Kidney epithelial cell (primary cell): Measurements from ENCODE around the gene ATP12A. TPM values are rescaled to one million over a fixed set of nuclear protein-coding genes. Genes with fewer than 3 reads are reported as not detected.

Experiments
- DNase-seq: peaks from one replicate; pipeline ENCODE4 v3.0.0-alpha.2; 2010; ENCODE audit warnings: low read depth
- H3K27me3 ChIP-seq: 2 replicates; pipeline ENCODE4 v1.6.0; 2011; ENCODE audit warnings: low read length; ENCODE audit not compliant: control insufficient read depth, insufficient read depth
- H3K36me3 ChIP-seq: 2 replicates; pipeline ENCODE4 v1.5.1; 2011; ENCODE audit warnings: low read length; ENCODE audit not compliant: control insufficient read depth, insufficient read depth
- H3K4me3 ChIP-seq: 2 replicates; pipeline ENCODE4 v1.5.1; 2011; ENCODE audit warnings: low read depth, mild to moderate bottlenecking, control low read depth, low read length
- total RNA-seq: library from RNA; depleted of rRNA; stranded (reverse); fragments of >200 nt; gene quantifications from 2 replicates; pipeline ENCODE4 v1.2.3, GENCODE V29; 2015
- TF ChIP-seq, protein P1 (sequence below): IDR thresholded peaks from 2 replicates; pipeline ENCODE4 v1.5.1; 2011; ENCODE audit warnings: mild to moderate bottlenecking, moderate library complexity, low read length, control low read depth, inconsistent platforms; ENCODE audit not compliant: insufficient read depth, poor library complexity, severe bottlenecking

Gene ATP12A
- total RNA-seq, 1 donor from 2014 or later = 0.04 TPM

DNA sequence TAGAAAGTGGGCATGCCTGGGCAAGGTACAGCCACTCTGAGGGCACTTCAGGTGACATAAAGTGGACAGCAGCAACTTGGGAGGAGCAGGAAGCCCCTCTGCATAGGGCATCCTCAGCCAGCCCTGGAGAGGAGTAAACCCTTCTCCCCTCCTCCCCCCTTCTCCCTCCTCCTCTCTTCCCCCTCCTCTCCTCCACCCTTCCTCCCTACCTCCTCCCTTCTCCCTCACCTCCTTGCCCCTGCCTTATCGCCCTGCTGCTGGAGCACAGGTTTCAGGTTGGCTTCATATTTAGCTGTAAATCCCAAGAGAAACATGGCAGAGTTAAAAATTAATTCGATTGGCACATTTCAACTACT, 30.5 kb upstream of the ATP12A start:
- H3K4me3 ChIP-seq = no peak overlapping the region
- DNase-seq = no peak
- no peaks in the 10 kb centered on the region for H3K36me3 ChIP-seq
- no peaks in the 10 kb centered on the region for H3K27me3 ChIP-seq
- TF ChIP-seq, protein P1, sequence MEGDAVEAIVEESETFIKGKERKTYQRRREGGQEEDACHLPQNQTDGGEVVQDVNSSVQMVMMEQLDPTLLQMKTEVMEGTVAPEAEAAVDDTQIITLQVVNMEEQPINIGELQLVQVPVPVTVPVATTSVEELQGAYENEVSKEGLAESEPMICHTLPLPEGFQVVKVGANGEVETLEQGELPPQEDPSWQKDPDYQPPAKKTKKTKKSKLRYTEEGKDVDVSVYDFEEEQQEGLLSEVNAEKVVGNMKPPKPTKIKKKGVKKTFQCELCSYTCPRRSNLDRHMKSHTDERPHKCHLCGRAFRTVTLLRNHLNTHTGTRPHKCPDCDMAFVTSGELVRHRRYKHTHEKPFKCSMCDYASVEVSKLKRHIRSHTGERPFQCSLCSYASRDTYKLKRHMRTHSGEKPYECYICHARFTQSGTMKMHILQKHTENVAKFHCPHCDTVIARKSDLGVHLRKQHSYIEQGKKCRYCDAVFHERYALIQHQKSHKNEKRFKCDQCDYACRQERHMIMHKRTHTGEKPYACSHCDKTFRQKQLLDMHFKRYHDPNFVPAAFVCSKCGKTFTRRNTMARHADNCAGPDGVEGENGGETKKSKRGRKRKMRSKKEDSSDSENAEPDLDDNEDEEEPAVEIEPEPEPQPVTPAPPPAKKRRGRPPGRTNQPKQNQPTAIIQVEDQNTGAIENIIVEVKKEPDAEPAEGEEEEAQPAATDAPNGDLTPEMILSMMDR = no peak

DNA sequence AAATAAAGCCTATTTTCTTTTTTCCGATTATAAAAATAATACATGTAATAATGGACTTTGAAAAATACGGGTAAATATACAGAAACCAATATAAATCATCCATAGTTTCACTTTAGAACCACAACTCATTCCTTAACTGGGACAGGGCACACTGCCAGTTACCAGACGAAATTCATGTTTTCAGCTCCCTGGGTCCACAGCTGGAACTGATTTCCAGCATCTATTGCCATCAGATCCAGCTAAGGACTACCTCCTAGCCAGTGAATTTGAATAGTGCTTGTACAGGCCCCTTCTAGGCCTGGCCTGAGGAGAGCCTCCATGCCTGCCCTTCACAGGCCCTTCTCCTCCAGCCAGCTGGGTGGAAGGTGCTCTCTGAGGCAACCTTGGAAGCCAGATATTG, 30.0 kb upstream of the ATP12A start:
- TF ChIP-seq, protein P1 = no peak
- no peak for DNase-seq
- no peak overlapping the region for H3K4me3 ChIP-seq
- no peaks in the 10 kb centered on the region for H3K36me3 ChIP-seq
- no peaks in the 10 kb centered on the region for H3K27me3 ChIP-seq

DNA sequence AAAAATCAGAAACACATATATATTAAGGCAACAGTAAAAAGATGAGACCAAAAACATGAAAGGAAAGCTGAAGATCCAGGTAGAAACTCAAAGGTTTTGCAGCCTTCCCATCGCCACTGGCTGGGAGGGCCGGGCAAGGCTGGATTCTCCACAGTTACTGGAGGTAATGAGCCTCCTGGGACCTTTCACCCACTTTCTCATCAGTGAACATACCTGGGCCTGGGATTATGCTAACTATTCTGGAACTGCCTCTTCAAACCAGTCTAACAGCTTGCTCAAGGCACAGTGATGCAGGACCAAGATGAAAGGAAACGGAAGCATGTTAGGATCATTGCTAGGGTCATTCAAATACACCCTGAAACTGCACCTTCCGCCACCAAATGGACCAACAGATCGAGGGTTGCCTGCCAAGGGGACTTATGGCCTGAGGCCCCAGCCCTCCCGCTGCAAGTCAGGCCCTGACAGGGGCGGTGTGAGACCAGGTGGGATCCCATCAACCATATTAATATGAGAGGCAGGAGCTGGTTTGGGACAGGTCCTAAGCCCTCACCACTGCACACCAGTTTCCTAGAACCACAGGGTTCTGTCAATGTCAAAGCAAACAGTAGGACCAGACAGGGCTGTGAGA, 28.4 kb upstream of the ATP12A start:
- no peaks in the 10 kb centered on the region for H3K36me3 ChIP-seq
- no peaks in the 10 kb centered on the region for H3K27me3 ChIP-seq
- no peak overlapping the region for H3K4me3 ChIP-seq
- TF ChIP-seq, protein P1 = no peak
- no peak for DNase-seq

DNA sequence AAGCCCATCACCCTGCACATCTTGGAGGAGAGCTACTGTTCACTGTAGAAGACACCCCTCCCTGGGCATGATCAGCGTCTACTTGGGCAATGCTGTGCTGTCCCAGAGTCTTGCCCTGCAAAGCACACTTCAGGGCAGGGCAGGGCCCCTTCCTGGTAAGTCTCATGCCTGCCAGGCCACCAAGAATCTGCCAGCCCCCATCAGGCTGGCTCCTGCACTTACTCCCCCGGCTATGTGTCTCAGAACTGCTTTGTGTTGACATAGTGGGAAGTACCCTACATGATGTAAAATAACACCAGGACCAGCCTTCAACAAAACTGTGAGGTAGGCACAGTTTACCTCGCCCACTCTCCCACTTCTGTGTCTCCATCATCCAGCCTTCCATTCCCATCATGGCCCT, 27.8 kb upstream of the ATP12A start:
- no peaks in the 10 kb centered on the region for H3K36me3 ChIP-seq
- H3K4me3 ChIP-seq = no peak overlapping the region
- H3K27me3 ChIP-seq = no peaks in the 10 kb centered on the region
- no peak for DNase-seq
- TF ChIP-seq, protein P1 = no peak

DNA sequence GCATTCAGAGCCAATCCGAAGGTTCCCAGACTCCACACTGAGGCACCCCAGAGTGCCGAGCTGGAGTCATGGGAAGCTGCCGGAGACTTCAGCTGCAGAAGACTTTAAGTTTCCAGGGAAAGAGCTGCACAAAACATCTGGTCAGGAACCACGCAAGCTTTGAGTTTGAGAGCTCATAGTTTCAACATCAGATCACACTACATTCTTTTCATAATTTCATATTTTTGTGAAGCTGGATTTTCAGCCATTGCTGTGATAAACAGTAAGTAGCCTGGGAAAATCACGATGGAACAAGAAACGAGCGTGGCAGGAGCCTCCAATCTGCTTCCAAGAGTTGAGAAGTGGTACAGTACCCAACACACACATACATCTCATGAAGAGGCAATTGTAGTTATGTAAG, 25.5 kb upstream of the ATP12A start:
- TF ChIP-seq, protein P1 = no peak
- Histone ChIP-seq H3K4me3 (no peak overlapping the region), H3K36me3 (no peaks in the 10 kb centered on the region), H3K27me3 (no peaks in the 10 kb centered on the region)
- DNase-seq = no peak

DNA sequence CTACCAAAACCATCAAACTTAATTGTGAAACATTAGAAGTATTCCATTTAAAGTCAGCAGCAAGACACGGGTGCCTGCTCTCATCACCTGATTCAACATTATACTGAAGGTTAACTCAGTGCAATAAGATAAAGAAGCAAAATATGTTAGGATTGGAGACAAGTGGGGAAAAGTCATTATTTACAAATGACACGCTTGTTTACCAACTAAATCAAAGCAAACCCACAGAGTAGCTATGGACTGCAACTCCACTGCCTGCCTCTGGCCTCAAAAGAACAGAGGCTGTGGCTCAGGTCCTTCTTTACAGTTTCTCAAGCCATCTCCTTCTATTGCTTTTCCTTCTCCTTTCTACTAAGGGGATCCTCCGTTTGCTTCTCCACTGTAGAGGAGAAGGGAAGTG, 21.0 kb upstream of the ATP12A start:
- no peaks in the 10 kb centered on the region for H3K27me3 ChIP-seq
- H3K36me3 ChIP-seq = no peaks in the 10 kb centered on the region
- no peak for DNase-seq
- H3K4me3 ChIP-seq = no peak overlapping the region
- TF ChIP-seq, protein P1 = no peak
